CD14-positive monocyte (primary cell): ENCODE data around the gene PYROXD2. TPM values are rescaled to one million over a fixed set of nuclear protein-coding genes. Genes with fewer than 3 reads are reported as not detected.

Source experiments
- DNase-seq, 3 donors: peaks; one replicate each; pipeline ENCODE4 v3.0.0-alpha.2; 2011 to 2022
- H2AFZ ChIP-seq: 2 replicates; pipeline ENCODE4 v1.6.0; 2012; ENCODE audit warnings: mild to moderate bottlenecking, low read depth, low read length, inconsistent platforms; ENCODE audit not compliant: insufficient read depth, poor library complexity, severe bottlenecking
- H3K27ac ChIP-seq, 2 donors: 1 replicate in 1 of 2; 2 replicates in 1 of 2; pipeline ENCODE4 v1.5.1; 2012 to 2013; ENCODE audit warnings: low read length in 2 of 2, control low read depth in 1 of 2, inconsistent platforms in 1 of 2, low read depth in 1 of 2, mild to moderate bottlenecking in 1 of 2
- H3K27me3 ChIP-seq, 2 donors: one replicate each; pipeline versions ENCODE4 v1.6.0 to v1.6.1; 2011 to 2013; ENCODE audit warnings: low read length in 2 of 2; ENCODE audit not compliant: control insufficient read depth in 2 of 2, insufficient read depth in 2 of 2
- H3K36me3 ChIP-seq, 2 donors: replicated peaks in 1 of 2; 1 replicate in 1 of 2; 2 replicates in 1 of 2; pipeline versions ENCODE4 v1.5.1 to v1.6.1; 2012 to 2013; ENCODE audit warnings: low read length in 2 of 2, control low read depth in 1 of 2, inconsistent platforms in 1 of 2, mild to moderate bottlenecking in 1 of 2; ENCODE audit not compliant: insufficient read depth in 2 of 2, control insufficient read depth in 1 of 2
- H3K4me1 ChIP-seq, 2 donors: 1 replicate in 1 of 2; 2 replicates in 1 of 2; pipeline versions ENCODE4 v1.5.1 to v1.6.1; 2012 to 2013; ENCODE audit warnings: low read length in 2 of 2, control low read depth in 1 of 2, inconsistent platforms in 1 of 2, mild to moderate bottlenecking in 1 of 2, moderate library complexity in 1 of 2; ENCODE audit not compliant: insufficient read depth in 2 of 2, control insufficient read depth in 1 of 2
- H3K4me2 ChIP-seq: replicated peaks from 2 replicates; pipeline ENCODE3; 2012; ENCODE audit warnings: low read length, moderate library complexity, mild to moderate bottlenecking; ENCODE audit not compliant: poor library complexity, severe bottlenecking; ENCODE audit errors: extremely low read depth
- H3K4me3 ChIP-seq, 3 experiments: fragments of 200-600 bp in 1 of 3; sonication (generic) in 1 of 3; replicated peaks in 1 of 3; 1 replicate in 2 of 3; 2 replicates in 1 of 3; pipeline ENCODE4 v1.5.1; 2011 to 2013; ENCODE audit warnings: low read length in 3 of 3, mild to moderate bottlenecking in 3 of 3, control low read depth in 2 of 3, low read depth in 2 of 3, inconsistent platforms in 1 of 3, moderate library complexity in 1 of 3
- H3K79me2 ChIP-seq: 2 replicates; pipeline ENCODE4 v1.6.0; 2012; ENCODE audit warnings: mild to moderate bottlenecking, control low read depth, inconsistent platforms, low read length, moderate library complexity; ENCODE audit not compliant: insufficient read depth
- H3K9ac ChIP-seq: 2 replicates; pipeline ENCODE4 v1.6.0; 2017; ENCODE audit warnings: low read length, mild to moderate bottlenecking; ENCODE audit not compliant: insufficient read depth, poor library complexity, severe bottlenecking
- H3K9me3 ChIP-seq, 2 donors: replicated peaks in 1 of 2; 1 replicate in 1 of 2; 2 replicates in 1 of 2; pipeline versions ENCODE4 v1.5.1 to v1.6.1; 2012 to 2013; ENCODE audit warnings: low read length in 2 of 2, control low read depth in 1 of 2; ENCODE audit not compliant: control insufficient read depth in 1 of 2, insufficient read depth in 1 of 2
- H4K20me1 ChIP-seq: 2 replicates; pipeline ENCODE4 v1.6.0; 2012; ENCODE audit warnings: mild to moderate bottlenecking, low read length, control low read depth, moderate library complexity; ENCODE audit not compliant: insufficient read depth
- H3K27ac Mint-ChIP-seq, 7 donors: one replicate each; pipeline ENCODE4 v1.8.0; 2020; ENCODE audit warnings: mild to moderate bottlenecking in 7 of 7, mixed read lengths in 7 of 7, moderate library complexity in 6 of 7, inconsistent platforms in 2 of 7
- H3K27me3 Mint-ChIP-seq, 3 donors: one replicate each; pipeline ENCODE4 v1.8.0; 2021 to 2022; ENCODE audit warnings: low read depth in 3 of 3, mild to moderate bottlenecking in 3 of 3, mixed read lengths in 3 of 3, moderate library complexity in 3 of 3, inconsistent platforms in 1 of 3
- H3K36me3 Mint-ChIP-seq, 2 donors: one replicate each; pipeline ENCODE4 v1.8.0; 2020; ENCODE audit warnings: mixed read lengths in 2 of 2, inconsistent platforms in 1 of 2, mild to moderate bottlenecking in 1 of 2
- H3K4me1 Mint-ChIP-seq: one replicate; pipeline ENCODE4 v1.8.0; 2020; ENCODE audit warnings: mild to moderate bottlenecking, mixed read lengths
- H3K4me3 Mint-ChIP-seq, 2 donors: one replicate each; pipeline ENCODE4 v1.8.0; 2020; ENCODE audit warnings: mild to moderate bottlenecking in 2 of 2, mixed read lengths in 2 of 2, moderate library complexity in 1 of 2
- H3K9me3 Mint-ChIP-seq, 7 donors: one replicate each; pipeline ENCODE4 v1.8.0; 2020 to 2022; ENCODE audit warnings: mixed read lengths in 7 of 7, mild to moderate bottlenecking in 6 of 7, moderate library complexity in 6 of 7, inconsistent platforms in 2 of 7
- CTCF ChIP-seq: fragments of 200-600 bp; IDR thresholded peaks from one replicate; pipeline ENCODE4 v1.8.0; 2022; ENCODE audit warnings: antibody characterized with exemption, mild to moderate bottlenecking
- WGBS: methylation state at CpG from one replicate; pipeline ENCODE4 v1.1.5; 2013; ENCODE audit warnings: missing lambda C conversion rate; ENCODE audit not compliant: insufficient coverage; 5-methylcytosine and 5-hydroxymethylcytosine counted together
- intact Hi-C, 2 donors: fragments of 100-400 bp; cut with micrococcal nuclease; formaldehyde crosslinking; loops; one replicate each; pipeline versions ENCODE4 v1.15.0 to v1.15.1; 2023
- polyA plus RNA-seq, 3 donors: library from polyadenylated mRNA; depleted of rRNA in 1 of 3; unstranded in 2 of 3; stranded (reverse) in 1 of 3; fragments of 300-500 nt in 2 of 3; fragments of >200 nt in 1 of 3; fragmentation: Illumina TruSeq in 2 of 3; gene quantifications; 1 replicate in 2 of 3; 2 replicates in 1 of 3; pipeline ENCODE4 v1.2.3, GENCODE V29; 2012 to 2021

The PYROXD2 gene
- polyA plus RNA-seq, 3 donors: 0.27 to 21.6 (median 1.00) TPM

- Histone ChIP-seq H3K4me3 (no peak overlapping the region), H3K27me3 (no peaks in the 10 kb centered on the region), H4K20me1 (no peaks in the 10 kb centered on the region), H3K4me1 (no peaks in the 10 kb centered on the region), H3K36me3 (no peaks in the 10 kb centered on the region), H3K79me2 (no peaks in the 10 kb centered on the region), H3K27ac (no peak overlapping the region), H3K9ac (no peak overlapping the region), H2AFZ (no peak overlapping the region), H3K4me2 (no peak overlapping the region), H3K9me3 (peaks cover 0 to 5% of the 10 kb centered on the region in 2 donors)
- no peak for TF ChIP-seq CTCF
- H3K9me3 Mint-ChIP-seq: peaks cover 0 to 9% (median 3%) of the 10 kb centered on the region in 7 donors
- H3K4me1 Mint-ChIP-seq: peaks cover 6% of the 10 kb centered on the region
- no peaks in the 10 kb centered on the region for H3K36me3 Mint-ChIP-seq
- no peak for DNase-seq
- peaks cover 1 to 12% (median 10%) of the 10 kb centered on the region in 3 donors for H3K27me3 Mint-ChIP-seq
- intact Hi-C loops: no loop called here
- WGBS: no CpG with 5 or more reads among the region's 2 CpGs
- peak overlapping the region in 1 of 7 donors; percentile 17 for H3K27ac Mint-ChIP-seq
- H3K4me3 Mint-ChIP-seq: no peak overlapping the region
Observed at GRCh38 chr10:98377001-98377400, 38.0 kb downstream of the PYROXD2 start.

- no peak overlapping the region for H3K27ac ChIP-seq
- Mint-ChIP-seq H3K36me3 (no peaks in the 10 kb centered on the region), H3K4me1 (peaks cover 6% of the 10 kb centered on the region), H3K27me3 (peaks cover 1 to 12% (median 11%) of the 10 kb centered on the region in 3 donors), H3K27ac (no peak overlapping the region), H3K4me3 (no peak overlapping the region), H3K9me3 (peaks cover 0 to 9% (median 3%) of the 10 kb centered on the region in 7 donors)
- TF ChIP-seq CTCF: no peak
- H3K4me3 ChIP-seq: no peak overlapping the region
- no CpG with 5 or more reads among the region's 1 CpG for WGBS
- intact Hi-C loops: no loop called here
- H4K20me1 ChIP-seq: no peaks in the 10 kb centered on the region
- H3K4me1 ChIP-seq: no peaks in the 10 kb centered on the region
- no peak overlapping the region for H3K4me2 ChIP-seq
- no peak for DNase-seq
- H3K36me3 ChIP-seq: no peaks in the 10 kb centered on the region
- H3K27me3 ChIP-seq: no peaks in the 10 kb centered on the region
- no peak overlapping the region for H2AFZ ChIP-seq
- no peak overlapping the region for H3K9ac ChIP-seq
- H3K9me3 ChIP-seq: peaks cover 0 to 5% of the 10 kb centered on the region in 2 donors
- H3K79me2 ChIP-seq: no peaks in the 10 kb centered on the region
Observed at GRCh38 chr10:98376485-98376884, 38.5 kb downstream of the PYROXD2 start.
